DND-41 (cell line): ENCODE results near the gene SORT1.

Experiments
- ATAC-seq: fragments of 200-7000 bp; cut with Tn5 transposase; 3 replicates; pipeline ENCODE4 v1.9.1; 2021; ENCODE audit warnings: low read depth; ENCODE audit not compliant: insufficient read depth
- DNase-seq: peaks from one replicate; pipeline ENCODE4 v3.0.0-alpha.2; 2020
- H2AFZ ChIP-seq: 2 replicates; pipeline ENCODE4 v1.6.0; 2012; ENCODE audit warnings: low read depth, low read length
- H3K27ac ChIP-seq: 2 replicates; pipeline ENCODE4 v1.5.1; 2012; ENCODE audit warnings: low read length, inconsistent platforms
- H3K27me3 ChIP-seq: fragments of 200-600 bp; sonication (generic); 2 replicates; pipeline ENCODE4 v1.6.0; 2012; ENCODE audit warnings: low read length, mild to moderate bottlenecking, inconsistent platforms; ENCODE audit not compliant: insufficient read depth, poor library complexity
- H3K36me3 ChIP-seq: 2 replicates; pipeline ENCODE4 v1.5.1; 2012; ENCODE audit warnings: low read length, inconsistent platforms; ENCODE audit not compliant: insufficient read depth
- H3K4me1 ChIP-seq: 2 replicates; pipeline ENCODE4 v1.5.1; 2012; ENCODE audit warnings: mild to moderate bottlenecking, low read length; ENCODE audit not compliant: insufficient read depth
- H3K4me2 ChIP-seq: 2 replicates; pipeline ENCODE4 v1.6.0; 2012; ENCODE audit warnings: mild to moderate bottlenecking, moderate library complexity, low read length, inconsistent platforms; ENCODE audit not compliant: insufficient read depth
- H3K4me3 ChIP-seq, 2 experiments: fragments of 200-600 bp in 1 of 2; shearing (Covaris generic) in 1 of 2; 2 replicates each; pipeline ENCODE4 v1.5.1; 2012 to 2016; ENCODE audit warnings: inconsistent platforms in 2 of 2, low read length in 2 of 2, mild to moderate bottlenecking in 2 of 2, low read depth in 1 of 2, moderate library complexity in 1 of 2
- H3K79me2 ChIP-seq: 2 replicates; pipeline ENCODE4 v1.6.0; 2012; ENCODE audit warnings: low read length, inconsistent platforms; ENCODE audit not compliant: insufficient read depth
- H3K9ac ChIP-seq: 2 replicates; pipeline ENCODE4 v1.6.0; 2012; ENCODE audit warnings: low read depth, mild to moderate bottlenecking, inconsistent platforms, low read length, moderate library complexity
- H3K9me3 ChIP-seq: 2 replicates; pipeline ENCODE4 v1.5.1; 2012; ENCODE audit warnings: low read length, moderate library complexity, mild to moderate bottlenecking, inconsistent platforms; ENCODE audit not compliant: insufficient read depth, severe bottlenecking
- H4K20me1 ChIP-seq: 2 replicates; pipeline ENCODE4 v1.6.0; 2012; ENCODE audit warnings: low read length; ENCODE audit not compliant: insufficient read depth
- CTCF ChIP-seq: IDR thresholded peaks from 2 replicates; pipeline ENCODE4 v1.5.1; 2012; ENCODE audit warnings: borderline replicate concordance, low read length, moderate library complexity, mild to moderate bottlenecking; ENCODE audit not compliant: poor library complexity, severe bottlenecking; ENCODE audit errors: extremely low read depth
- EZH2 ChIP-seq: IDR thresholded peaks from 3 replicates; pipeline ENCODE4 v1.6.1; 2012; ENCODE audit warnings: borderline replicate concordance, low read depth, mild to moderate bottlenecking, moderate library complexity, low read length, inconsistent platforms; ENCODE audit not compliant: severe bottlenecking

Gene SORT1

GRCh38 chr1:109425391-109426280 is 27.9 kb upstream of the SORT1 start:
- peaks cover 34% of the 10 kb centered on the region; the same call in 1 of the 2 replicates for H4K20me1 ChIP-seq
- DNase-seq: peak; percentile 61
- peak overlapping the region; percentile 68 for H3K9ac ChIP-seq
- no peaks in the 10 kb centered on the region for H3K27me3 ChIP-seq
- H3K4me3 ChIP-seq: peak overlapping the region; percentile 51 to 67; a peak in 3 of 4 replicates
- peak overlapping the region; percentile 71 for H2AFZ ChIP-seq
- peaks cover 64% of the 10 kb centered on the region for H3K79me2 ChIP-seq
- H3K4me1 ChIP-seq: peaks cover 39% of the 10 kb centered on the region
- H3K4me2 ChIP-seq: peak overlapping the region; percentile 81
- TF ChIP-seq EZH2 (no peak), CTCF (no peak)
- peak overlapping the region; percentile 76 for H3K27ac ChIP-seq
- peak; percentile 37 for ATAC-seq
- H3K9me3 ChIP-seq: no peaks in the 10 kb centered on the region
- H3K36me3 ChIP-seq: peaks cover 33% of the 10 kb centered on the region

- Histone ChIP-seq H2AFZ (no peak overlapping the region), H3K4me1 (peaks cover 39% of the 10 kb centered on the region), H3K4me3 (no peak overlapping the region; a peak in 1 of 4 replicates), H3K27me3 (no peaks in the 10 kb centered on the region), H3K9ac (no peak overlapping the region; the same call in 1 of the 2 replicates), H3K36me3 (peaks cover 54% of the 10 kb centered on the region), H3K9me3 (no peaks in the 10 kb centered on the region), H3K4me2 (peak overlapping the region; percentile 81), H3K27ac (no peak overlapping the region), H4K20me1 (peaks cover 34% of the 10 kb centered on the region; the same call in 1 of the 2 replicates), H3K79me2 (peaks cover 84% of the 10 kb centered on the region)
- ATAC-seq (no peak), DNase-seq (no peak)
- TF ChIP-seq EZH2: no peak
- no peak for TF ChIP-seq CTCF
Measured at GRCh38 chr1:109423498-109423897, 25.8 kb upstream of the SORT1 start.

GRCh38 chr1:109412551-109412950 is 14.8 kb upstream of the SORT1 start:
- H3K4me3 ChIP-seq: no peak overlapping the region
- H3K36me3 ChIP-seq: peaks cover 100% of the 10 kb centered on the region
- no peak overlapping the region for H2AFZ ChIP-seq
- peaks cover 32% of the 10 kb centered on the region; the same call in 1 of the 2 replicates for H4K20me1 ChIP-seq
- no peak overlapping the region for H3K9ac ChIP-seq
- TF ChIP-seq EZH2 (no peak), CTCF (no peak)
- ATAC-seq (no peak), DNase-seq (no peak)
- H3K4me2 ChIP-seq: no peak overlapping the region
- no peaks in the 10 kb centered on the region for H3K9me3 ChIP-seq
- H3K4me1 ChIP-seq: no peaks in the 10 kb centered on the region
- H3K79me2 ChIP-seq: peaks cover 60% of the 10 kb centered on the region
- no peaks in the 10 kb centered on the region for H3K27me3 ChIP-seq
- no peak overlapping the region for H3K27ac ChIP-seq
